ENCODE data around the gene ATP9B.

The ATP9B gene

GRCh38 chr18:79332646-79333045 is 263.5 kb downstream of the ATP9B start:
- DNase-seq: no peak

- DNase-seq: no peak
These were observed 263.9 kb downstream of the ATP9B start for GRCh38 chr18:79333046-79333445.

- no peak for DNase-seq
These were observed 265.5 kb downstream of the ATP9B start for GRCh38 chr18:79334496-79335233.

GRCh38 chr18:79335833-79336360 is 266.7 kb downstream of the ATP9B start:
- DNase-seq: no peak

GRCh38 chr18:79336556-79337142 is 267.5 kb downstream of the ATP9B start:
- no peak for DNase-seq

- no peak for DNase-seq
These were observed 268.0 kb downstream of the ATP9B start for GRCh38 chr18:79337184-79337583.

GRCh38 chr18:79337620-79338019 is 268.4 kb downstream of the ATP9B start:
- DNase-seq: no peak

- no peak for DNase-seq
These were observed 270.1 kb downstream of the ATP9B start for GRCh38 chr18:79339094-79339908.

GRCh38 chr18:79343567-79344207 is 274.5 kb downstream of the ATP9B start:
- no peak for DNase-seq

- DNase-seq: no peak
These were observed 275.0 kb downstream of the ATP9B start for GRCh38 chr18:79344208-79344581.

- no peak for DNase-seq
These were observed 276.2 kb downstream of the ATP9B start for GRCh38 chr18:79345366-79345765.

- DNase-seq: no peak
These were observed 276.8 kb downstream of the ATP9B start for GRCh38 chr18:79345981-79346380.

GRCh38 chr18:79348066-79348465 is 278.9 kb downstream of the ATP9B start:
- DNase-seq: peak; percentile 17

- DNase-seq: no peak
These were observed 283.2 kb downstream of the ATP9B start for GRCh38 chr18:79352432-79352831.

- DNase-seq: peak; percentile 4
These were observed 284.1 kb downstream of the ATP9B start for GRCh38 chr18:79353267-79353666.

GRCh38 chr18:79354350-79354749 is 285.2 kb downstream of the ATP9B start:
- DNase-seq: no peak

- DNase-seq: no peak
These were observed 286.5 kb downstream of the ATP9B start for GRCh38 chr18:79355433-79356335.

- DNase-seq: no peak
These were observed 287.2 kb downstream of the ATP9B start for GRCh38 chr18:79356435-79356834.

- no peak for DNase-seq
These were observed 291.7 kb downstream of the ATP9B start for GRCh38 chr18:79360933-79361332.

GRCh38 chr18:79361766-79362522 is 292.8 kb downstream of the ATP9B start:
- DNase-seq: peak; percentile 7

- DNase-seq: no peak
These were observed 296.5 kb downstream of the ATP9B start for GRCh38 chr18:79365701-79366100.

All from fibroblast of skin of back (primary cell).